CD4-positive, alpha-beta T cell treated with Interleukin-1 beta for 1 hour (primary cell): ENCODE data around the gene STPG2.
"Not testable (repeated sequence)": the region's sequence is repeated elsewhere in the genome, so short reads cannot be mapped to it uniquely, and the experiment has no call there.

Experiments
- DNase-seq, 2 donors: peaks; one replicate each; pipeline ENCODE4 v3.0.0-alpha.2; 2020 to 2022

STPG2 gene

DNA sequence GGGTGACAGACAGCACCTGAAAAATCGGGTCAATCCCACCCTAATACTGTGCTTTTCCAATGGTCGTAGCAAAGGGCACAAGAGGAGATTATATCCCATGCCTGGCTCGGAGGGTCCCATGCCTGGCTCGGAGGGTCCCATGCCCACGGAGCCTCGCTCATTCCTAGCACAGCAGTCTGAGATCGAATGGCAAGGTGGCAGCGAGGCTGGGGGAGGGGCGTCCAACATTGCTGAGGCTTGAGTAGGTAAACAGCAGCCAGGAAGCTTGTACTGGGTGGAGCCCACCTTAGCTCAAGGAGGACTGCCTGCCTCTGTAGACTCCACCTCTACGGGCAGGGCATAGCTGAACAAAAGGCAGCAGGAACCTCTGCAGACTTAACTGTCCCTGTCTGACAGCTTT, 365.1 kb downstream of the STPG2 start:
- no peak for DNase-seq

DNA sequence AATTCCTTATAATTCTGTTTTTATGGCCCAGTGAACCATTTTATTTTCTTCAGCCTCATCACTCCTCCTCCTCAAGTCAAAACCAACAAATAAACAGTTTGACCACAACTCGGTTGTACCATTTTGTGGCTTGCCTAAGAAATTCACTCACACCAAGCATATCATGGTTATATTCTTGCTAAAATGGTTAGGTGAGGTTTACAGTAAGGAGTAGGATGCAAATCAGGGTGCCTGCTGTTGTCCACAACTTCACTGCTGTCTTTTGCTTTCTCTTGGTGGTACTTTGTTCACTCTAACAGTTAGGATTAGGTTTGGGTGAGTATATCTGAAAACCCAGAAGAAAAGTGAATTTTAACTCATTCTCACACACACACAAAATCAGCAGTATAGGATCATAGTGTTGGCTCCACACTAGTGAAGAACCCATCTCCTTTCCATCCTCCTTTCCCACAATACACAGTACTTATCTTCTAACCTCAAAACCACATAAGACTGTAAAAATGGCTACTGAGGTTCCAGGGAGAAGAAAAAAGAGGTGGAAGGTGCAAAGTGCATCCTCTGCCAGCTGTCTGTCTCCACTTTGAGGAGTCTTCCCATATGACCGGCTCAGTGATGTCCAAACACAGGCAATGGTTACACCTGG, 368.8 kb downstream of the STPG2 start:
- DNase-seq, result no peak

DNA sequence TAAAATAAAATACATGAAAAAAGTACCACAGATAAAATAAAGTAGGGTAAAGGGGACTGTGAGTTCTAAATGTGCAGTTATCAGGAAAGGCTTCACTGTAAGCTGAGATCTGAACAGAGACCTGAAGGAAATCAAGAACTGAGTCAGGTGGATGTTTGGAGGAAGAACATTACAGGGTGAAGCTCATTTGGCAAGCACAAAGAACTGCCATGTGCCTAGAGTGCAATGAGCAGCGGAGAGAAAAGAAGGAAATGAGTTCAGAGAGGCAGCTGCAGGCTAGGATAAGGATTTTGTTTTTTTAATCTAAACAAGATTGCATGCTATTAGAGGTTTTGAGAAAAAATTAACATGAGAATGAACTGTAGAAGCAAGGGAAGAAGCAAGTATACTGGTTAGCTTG, 373.1 kb downstream of the STPG2 start:
- no peak for DNase-seq

DNA sequence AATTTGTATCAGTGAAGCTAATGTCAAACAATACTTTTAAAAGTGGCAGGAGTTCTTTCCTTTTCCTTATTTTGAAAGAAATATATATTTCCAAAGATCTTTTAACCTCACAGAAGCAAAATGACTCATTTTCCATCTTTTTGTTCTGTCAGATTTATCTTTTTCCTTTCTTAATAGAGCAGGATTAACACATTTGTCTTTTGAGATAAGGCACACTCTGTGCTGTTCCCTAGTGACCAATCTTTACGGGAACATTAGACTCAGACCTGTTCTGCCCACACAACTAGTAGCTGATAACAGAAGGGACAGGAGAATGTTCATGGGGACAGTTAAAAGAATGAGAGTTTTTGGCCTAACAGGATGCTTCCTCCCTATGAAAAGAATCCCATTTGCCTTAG, 381.2 kb downstream of the STPG2 start:
- DNase-seq, result no peak

DNA sequence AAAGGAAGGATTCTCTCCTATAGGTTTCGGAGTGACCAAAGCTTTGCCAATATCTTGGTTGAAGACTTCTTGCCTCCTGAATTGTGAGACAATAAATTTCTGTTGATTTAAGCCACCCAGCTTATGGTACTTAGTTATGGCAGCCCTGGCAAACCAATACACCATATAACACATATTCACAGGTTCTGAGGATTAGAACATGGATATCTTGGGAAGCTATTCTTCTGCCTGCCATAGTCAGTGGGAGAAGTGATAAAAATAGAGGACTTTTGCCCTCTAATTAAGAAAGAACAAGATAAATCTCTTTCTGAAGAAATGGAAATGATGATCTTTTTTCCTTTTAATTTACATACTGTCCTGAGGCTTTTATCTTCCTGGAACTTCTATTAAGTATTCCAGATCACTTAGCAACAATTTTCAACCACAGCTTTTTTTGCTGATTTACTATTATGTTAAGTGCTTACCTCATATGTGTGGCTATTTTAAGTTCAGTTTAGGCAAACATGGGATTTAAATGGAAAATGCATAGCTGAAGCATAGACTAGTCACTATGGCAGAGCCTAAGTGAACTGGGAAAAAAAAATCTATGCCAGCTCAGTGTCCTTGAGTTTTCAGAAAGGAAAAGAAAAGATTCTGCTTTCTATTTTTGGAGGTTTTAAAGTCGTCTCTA, 381.7 kb downstream of the STPG2 start:
- no peak for DNase-seq

DNA sequence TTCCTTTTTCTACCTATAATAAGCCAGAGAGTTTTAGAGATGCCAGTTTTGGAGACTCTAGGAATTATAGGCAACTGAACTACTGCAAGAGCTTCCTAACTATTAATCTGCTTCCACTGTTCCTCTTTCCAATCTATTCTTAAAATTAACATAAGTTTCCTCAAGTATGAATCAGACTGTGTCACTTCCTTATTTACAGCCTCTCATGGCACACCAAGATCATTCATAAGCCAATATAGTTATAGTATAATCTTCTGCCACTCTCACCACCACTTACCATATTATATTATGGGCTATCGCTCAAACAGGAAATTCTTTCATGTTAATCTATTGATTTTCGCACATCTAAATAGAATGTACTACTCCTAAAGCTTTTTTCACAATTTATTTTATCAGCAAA, 383.5 kb downstream of the STPG2 start:
- DNase-seq, result no peak

DNA sequence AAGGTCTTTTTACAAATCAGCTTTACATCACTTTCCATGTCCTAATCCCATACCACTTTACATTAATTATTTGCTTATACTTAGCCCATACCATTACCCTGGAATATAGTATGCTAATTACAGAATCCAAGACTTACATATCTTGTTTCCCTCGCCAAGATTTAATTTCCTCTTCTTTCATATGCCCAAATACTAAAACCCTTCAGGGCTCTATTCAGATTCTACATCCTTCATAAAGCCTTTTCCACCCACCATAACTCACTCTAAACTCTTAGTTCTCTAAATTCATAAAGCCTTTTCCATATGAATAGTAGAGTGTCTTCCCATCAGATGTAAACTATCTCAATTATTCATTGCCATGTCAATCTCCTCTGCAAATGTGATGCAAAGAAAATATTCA, 390.7 kb downstream of the STPG2 start:
- no peak for DNase-seq

DNA sequence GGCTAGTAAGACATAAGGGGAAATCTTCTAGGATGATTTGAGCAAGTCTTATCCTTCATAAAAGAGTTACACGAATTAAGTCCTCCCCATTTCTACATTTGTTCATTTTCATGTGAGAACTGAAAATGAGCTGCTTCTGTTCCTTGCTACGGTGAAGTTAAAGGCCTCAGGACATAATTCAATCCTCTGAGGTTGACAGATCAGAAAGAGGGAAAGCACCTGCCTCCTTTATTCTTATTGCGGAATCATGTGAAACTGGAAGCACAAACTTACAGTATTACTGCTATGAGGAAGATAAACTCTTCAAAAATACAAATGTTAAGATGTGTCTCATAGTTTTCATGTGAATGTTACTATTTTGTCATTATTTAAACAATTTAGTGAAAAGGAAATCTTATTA, 395.3 kb downstream of the STPG2 start:
- no peak for DNase-seq

DNA sequence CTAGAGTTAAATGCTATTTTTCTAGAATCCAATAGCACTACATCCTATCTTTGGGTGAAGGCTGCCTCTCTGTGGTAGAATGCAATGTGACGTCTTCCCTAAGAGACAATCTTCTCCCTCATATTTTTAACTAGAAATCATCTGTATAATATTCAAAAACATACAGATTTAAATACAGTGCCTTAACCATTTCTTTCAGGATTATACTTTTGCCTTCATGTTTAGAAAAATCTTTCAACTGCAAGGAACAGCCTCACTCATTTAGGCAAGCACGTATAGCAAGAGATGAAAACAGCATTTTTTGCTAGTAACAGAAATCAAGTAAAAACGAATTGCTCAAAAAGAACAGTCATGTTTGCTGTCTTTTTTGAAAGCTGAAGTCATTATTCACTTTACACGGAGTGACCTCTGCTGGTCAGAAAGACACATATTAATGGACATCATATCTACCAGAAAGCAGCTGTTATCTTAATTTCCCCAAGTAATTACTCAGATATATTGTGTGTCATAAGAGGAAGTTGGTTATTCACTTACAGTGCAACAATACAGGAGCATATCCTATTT, 422.3 kb downstream of the STPG2 start:
- no peak for DNase-seq

DNA sequence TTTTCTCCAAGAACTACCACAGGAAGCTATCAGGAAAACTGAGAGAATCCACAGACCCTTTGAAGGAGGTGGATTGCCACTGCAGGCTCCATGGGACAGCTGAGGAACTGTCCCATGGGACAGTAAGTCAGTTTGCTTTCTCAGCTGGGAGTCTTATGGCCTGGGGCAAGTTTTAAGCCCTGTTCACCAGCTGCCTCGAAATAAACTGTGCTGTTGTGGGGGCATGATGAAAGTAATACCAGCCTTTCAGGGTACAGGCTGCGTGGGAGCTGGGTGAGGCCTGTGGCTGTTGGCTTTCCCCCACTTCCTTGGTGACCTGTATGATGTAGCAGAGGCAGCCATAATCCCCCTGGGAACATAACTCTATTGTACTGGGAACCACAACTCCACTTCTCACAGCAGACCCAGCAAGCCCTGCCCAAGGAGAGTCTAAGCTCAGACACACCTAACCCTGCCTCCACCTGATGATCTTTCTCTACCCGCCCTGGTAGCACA, 452.1 kb downstream of the STPG2 start:
- DNase-seq, result no peak

DNA sequence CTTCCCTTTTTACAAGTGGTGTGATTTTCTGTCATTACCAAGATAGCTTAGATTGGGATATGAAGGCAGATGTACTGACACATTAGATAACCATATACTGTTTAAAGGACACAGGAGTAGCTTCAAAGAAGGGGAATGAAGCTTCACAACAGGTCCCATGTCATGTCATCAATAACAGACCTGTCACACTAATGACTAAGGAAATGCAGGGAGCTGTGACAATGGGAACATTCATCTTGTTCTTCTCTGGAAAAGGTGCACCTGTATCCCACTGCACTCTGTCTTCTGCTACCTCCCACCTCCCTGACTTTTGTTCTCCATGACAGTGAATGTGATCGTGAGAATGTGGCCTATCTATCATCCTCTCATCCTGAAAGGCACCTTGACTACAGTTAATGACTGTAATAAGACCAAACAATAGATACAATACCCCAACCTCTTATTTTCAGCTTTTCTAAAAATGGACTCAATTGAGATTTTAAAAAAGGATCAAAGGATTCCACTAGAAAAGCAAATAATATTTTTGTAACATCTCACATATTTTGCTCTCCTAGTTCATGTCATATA, 472.5 kb downstream of the STPG2 start:
- no peak for DNase-seq

DNA sequence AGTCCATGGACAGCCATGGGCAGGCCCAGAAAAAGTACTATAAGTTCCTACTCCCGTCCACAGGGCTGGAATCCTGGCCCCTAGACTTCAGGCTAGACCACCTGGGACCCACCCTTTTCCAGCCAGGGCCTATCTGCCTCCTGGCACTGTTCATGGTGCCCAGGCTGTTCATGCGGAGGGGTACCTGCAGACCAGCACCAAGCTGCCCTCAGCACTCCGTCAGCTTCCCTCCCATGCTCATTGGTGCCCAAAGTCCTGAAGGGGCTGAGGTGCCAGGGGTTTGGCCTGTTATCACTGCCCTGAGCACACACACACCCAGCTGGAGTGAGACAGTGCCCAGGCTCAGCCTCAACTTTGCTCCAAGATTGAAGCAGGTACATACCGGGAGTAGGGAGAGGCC, 477.7 kb downstream of the STPG2 start:
- no peak for DNase-seq

DNA sequence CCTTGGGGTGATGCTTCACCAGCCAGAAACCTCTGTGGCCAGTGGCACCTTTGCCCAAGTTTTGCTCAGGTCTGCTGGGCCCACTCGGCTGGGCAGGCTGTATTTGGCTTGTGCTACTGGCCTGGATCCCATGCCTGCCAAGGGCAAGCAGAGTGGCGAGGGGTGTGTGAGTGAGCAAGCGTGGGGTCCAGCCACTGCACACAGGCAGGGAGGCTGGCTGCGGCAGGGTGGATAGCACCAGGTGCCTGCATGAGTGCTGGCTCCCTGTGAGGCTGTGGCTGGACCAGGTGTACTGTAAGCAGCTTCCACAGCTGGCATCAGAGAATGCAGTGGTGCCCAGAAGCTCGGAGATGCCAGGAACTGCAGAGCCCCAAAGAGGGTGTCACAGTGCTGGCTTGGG, 478.5 kb downstream of the STPG2 start:
- no peak for DNase-seq

DNA sequence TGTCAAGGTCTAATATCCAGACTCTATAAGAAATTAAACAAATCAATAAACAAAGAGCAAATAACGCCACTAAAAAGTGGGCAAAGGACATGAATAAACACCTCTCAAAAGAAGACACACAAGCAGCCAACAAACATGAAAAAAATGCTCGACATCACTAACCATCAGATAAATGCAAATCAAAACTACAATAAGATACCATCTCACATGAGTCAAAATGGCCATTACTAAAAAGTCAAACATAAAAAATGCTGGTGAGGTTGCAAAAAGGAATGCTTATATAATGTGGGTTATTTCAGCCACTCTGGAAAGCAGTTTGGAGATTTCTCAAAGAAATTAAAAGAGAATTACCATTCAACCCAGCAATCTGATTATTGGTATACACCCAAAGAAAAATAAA, 481.1 kb downstream of the STPG2 start:
- DNase-seq, result no peak

DNA sequence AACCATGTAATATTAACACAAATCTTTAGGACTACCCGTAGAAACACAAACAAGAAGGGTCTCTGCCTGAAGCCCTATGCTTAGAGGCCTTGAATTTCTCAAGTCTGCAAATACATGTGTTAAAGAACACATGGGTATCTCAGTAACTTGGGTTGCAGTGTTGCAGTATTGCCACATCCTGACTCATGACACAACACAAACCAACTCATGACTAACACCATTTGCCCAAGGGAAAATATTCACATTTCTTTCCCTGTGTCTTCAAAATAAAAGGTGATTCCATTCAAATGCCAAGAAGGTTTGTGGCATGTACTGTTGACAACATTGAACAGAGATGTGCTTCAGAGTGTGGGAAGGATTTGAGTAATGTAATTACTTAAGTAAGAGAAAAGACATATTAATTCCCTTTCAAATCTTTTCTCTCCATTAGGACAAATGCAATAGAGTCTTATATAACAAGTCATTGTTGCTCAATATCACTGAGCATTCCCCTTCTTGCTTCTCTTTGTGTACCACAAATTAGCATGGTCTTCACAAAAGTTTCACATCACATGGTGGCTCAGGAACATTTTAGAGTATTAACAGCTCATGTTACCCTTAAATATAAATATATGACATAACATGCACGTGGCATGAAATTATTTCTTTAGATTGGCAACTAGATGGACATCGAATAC, 487.1 kb downstream of the STPG2 start:
- DNase-seq, result no peak

DNA sequence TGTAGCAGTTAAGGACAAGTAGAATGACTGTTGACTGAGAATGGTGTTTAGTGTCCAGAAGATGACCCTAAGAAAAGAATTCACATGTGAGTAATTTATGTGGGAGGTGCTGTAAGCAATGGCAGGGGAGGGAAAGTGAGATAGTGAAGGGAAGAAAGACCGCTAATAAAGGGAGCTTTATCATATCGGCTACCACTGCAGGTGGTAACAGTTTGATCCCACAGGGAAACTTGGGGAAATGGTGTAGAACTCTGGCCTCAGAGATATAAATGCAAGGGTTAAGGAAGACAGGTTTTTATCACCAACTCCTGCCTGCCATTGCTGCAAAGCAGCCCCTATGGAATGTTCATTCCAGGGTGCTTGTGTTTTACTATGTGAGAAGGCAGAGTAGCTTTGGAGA, 489.6 kb downstream of the STPG2 start:
- no peak for DNase-seq

DNA sequence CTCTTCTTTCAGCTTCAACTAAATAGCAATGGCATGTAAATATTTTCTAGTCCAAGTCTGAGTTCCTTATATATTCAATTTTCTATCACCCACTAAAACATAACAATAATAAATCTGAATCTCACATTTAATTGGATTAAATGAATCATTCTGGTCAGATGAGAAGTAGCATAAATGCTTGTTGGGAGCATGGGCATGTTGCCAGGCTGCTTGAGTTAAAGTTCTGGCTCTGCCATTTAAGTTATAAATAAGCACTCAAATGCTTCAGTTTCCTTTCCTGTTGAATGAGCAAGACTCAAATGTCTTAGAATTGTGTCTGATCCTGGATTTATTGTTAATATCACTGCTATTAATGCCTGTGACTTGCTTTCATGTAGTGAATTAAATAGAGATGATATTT, 496.3 kb downstream of the STPG2 start:
- no peak for DNase-seq

DNA sequence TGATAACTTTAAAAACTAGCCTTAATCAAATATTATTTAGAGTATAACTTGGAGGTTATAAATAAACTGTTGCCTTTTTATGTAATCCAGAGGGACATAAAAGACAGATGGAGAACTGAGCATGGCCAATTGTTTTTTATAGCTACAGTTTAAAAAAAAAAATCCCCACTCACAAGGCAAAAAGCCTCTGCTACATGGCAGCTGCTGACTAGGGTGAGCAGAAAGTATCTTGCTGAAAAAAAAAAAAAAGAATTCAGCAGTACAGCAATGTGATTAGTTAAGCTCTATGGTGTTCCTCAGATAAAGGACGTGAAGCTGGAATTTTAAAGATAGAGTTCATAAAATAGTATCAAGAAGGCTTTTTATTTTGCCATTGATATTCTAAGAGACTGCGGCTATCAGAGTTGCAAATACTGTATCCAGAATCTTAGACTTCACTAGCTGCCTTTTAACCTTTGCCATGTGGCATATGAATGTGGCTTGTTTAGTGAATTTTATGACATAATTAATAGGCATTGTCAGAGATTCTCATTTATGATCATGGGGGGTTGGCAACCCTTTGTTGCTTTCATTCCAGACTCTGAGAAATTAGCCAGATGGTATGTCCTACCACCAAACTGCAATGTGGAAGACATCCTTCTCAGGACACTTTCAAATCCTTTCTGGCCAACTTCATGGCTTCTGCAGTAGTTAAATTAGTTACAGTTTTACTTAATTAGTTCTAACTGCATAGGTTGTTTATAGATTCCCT, 498.0 kb downstream of the STPG2 start:
- no peak for DNase-seq

DNA sequence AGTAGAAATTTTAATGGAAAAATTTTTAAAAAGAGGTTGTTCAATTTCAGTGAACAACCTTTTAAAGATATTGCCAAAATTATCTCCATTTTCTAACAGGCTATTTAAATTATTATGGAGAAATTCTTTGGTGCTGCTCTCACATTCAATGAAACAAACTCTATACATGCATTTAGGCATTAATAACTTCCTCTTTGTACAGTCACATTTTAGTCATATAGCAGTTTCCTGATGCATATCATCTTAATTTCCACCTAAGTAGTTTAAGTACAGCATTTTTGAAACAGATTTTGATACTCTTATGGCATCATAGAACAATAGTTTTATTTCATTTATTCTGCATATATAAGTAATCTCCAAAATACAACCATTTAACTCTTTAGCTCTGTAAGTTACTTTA, 500.1 kb downstream of the STPG2 start:
- DNase-seq, result no peak

DNA sequence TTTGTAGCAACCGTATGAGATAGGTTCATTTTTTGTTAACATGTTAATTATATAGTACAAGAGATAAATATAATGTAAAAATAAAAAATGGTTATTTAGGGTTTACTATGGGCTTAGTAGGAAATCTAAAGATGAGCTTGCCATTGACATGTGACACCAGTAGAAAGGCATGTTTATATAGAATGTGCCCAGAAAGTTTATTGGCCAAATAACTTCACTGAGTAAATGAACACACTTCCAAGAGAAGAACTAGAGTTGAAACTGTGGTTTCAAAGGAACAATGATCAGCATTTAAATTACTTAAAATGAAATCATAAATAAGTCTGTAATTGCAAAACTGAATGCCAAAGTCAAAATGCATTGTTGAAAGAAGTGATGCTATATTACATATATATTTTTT, 503.3 kb downstream of the STPG2 start:
- DNase-seq, result no peak

DNA sequence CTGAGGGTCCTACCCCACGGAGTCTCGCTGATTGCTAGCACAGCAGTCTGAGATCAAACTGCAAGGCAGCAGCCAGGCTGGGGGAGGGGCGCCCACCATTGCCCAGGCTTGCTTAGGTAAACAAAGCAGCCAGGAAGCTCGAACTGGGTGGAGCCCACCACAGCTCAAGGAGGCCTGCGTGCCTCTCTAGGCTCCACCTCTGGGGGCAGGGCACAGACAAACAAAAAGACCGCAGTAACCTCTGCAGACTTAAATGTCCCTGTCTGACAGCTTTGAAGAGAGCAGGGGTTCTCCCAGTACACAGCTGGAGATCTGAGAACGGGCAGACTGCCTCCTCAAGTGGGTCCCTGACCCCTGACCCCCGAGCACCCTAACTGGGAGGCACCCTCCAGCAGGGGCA, 509.4 kb downstream of the STPG2 start:
- DNase-seq, result not testable (repeated sequence)

DNA sequence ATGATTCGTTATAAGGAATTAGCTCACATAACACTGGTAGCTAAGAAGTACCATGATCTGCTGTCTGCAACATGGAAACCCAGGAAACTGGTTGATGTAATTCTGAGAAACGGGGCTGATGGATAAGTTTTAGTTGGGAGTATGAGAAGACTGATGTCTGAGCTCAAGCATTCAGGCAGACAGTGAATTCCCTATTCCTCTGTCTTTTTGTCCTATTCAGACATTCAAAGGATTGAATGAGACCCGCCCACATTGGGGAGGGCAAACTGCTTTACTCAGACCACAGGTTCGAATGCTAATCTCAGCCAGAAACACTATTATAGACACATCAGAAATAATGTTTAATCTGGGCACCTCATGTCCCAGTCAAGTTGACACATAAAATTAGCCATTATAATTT, 515.5 kb downstream of the STPG2 start:
- DNase-seq, result no peak

DNA sequence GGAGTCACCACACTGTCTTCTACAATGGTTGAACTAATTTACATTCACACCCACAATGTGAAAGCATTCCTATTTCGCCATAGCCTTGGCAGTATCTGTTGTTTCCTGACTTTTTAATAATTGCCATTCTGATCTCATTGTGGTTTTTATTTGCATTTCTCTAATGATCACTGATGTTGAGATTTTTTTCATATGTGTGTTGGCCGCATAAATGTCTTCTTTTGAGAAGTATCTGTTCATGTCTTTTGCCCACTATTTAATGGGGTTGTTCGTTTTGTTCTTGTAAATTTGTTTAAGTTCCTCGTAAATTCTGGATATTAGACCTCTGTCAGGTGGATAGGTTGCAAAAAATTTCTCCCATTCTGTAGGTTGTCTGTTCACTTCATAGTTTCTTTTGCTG, 519.1 kb downstream of the STPG2 start:
- no peak for DNase-seq
